HEK293 (cell line): ENCODE results near the gene PM20D1.

Source experiments
- TF ChIP-seq, protein P1 (sequence below): fragments of 450-650 bp; formaldehyde crosslinking; IDR thresholded peaks from 2 replicates; pipeline ENCODE4 v1.5.1; 2016; ENCODE audit warnings: missing biosample characterization, missing genetic modification characterization
- TF ChIP-seq, protein P2 (sequence below): fragments of 450-650 bp; formaldehyde crosslinking; IDR thresholded peaks from 2 replicates; pipeline ENCODE4 v1.5.1; 2016; ENCODE audit warnings: missing biosample characterization, missing genetic modification characterization

DNA sequence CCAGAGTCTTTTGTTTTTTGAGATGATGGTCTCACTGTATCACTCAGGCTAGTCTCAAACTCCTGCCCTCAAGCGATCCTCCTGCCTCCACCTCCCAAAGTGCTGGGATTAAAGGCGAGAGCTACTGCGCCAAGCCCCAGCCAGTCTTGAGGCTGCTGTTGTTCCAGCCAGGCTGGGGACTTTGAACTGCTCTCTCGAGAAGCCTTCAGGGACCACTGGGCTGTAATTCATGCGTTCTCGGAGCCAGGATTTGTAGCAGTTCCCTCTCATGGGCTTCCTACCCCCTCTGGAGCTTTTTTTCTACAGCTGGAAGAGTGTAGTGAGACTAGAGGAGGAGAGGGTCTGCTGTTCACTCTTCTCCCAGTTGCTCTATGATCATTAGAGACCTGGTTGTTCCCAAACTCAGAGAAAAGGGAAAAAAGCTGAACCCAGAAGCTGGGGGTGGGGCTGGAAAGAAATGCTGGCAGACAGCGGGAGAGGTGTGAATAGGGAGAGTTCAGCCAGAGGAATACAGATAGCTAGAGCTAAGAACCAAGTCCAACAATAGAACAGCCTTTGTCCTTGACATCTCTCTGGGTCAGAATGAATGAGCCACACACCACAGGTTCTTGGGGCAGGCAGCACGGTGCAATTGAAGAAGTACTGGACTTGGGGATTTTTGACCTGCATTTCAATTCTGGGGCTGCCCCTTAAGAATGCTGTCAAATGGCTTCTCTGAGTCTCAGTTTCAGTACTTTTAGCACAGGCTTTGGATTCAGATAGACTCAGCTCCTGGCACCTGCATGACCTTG lies 23.7 kb downstream of the PM20D1 start:
- TF ChIP-seq, protein P1, sequence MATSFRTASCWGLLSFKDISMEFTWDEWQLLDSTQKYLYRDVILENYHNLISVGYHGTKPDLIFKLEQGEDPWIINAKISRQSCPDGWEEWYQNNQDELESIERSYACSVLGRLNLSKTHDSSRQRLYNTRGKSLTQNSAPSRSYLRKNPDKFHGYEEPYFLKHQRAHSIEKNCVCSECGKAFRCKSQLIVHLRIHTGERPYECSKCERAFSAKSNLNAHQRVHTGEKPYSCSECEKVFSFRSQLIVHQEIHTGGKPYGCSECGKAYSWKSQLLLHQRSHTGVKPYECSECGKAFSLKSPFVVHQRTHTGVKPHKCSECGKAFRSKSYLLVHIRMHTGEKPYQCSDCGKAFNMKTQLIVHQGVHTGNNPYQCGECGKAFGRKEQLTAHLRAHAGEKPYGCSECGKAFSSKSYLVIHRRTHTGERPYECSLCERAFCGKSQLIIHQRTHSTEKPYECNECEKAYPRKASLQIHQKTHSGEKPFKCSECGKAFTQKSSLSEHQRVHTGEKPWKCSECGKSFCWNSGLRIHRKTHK = no peak
- TF ChIP-seq, protein P2, sequence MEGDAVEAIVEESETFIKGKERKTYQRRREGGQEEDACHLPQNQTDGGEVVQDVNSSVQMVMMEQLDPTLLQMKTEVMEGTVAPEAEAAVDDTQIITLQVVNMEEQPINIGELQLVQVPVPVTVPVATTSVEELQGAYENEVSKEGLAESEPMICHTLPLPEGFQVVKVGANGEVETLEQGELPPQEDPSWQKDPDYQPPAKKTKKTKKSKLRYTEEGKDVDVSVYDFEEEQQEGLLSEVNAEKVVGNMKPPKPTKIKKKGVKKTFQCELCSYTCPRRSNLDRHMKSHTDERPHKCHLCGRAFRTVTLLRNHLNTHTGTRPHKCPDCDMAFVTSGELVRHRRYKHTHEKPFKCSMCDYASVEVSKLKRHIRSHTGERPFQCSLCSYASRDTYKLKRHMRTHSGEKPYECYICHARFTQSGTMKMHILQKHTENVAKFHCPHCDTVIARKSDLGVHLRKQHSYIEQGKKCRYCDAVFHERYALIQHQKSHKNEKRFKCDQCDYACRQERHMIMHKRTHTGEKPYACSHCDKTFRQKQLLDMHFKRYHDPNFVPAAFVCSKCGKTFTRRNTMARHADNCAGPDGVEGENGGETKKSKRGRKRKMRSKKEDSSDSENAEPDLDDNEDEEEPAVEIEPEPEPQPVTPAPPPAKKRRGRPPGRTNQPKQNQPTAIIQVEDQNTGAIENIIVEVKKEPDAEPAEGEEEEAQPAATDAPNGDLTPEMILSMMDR (tag by site-specific recombination) = no peak
